ENCODE data around the gene SVOP.

The SVOP gene

GRCh38 chr12:108949976-108950375 lies 70.9 kb downstream of the SVOP start:
- TF ChIP-seq EGR1 (IDR thresholded peaks at IDR 0.05) (no peak), TAF1 (IDR thresholded peaks at IDR 0.05; ENCODE audit: low read depth) (no peak), ZBTB7A (IDR thresholded peaks at IDR 0.05; ENCODE audit: low read depth) (no peak), FOXM1 (IDR thresholded peaks at IDR 0.05; ENCODE audit: borderline replicate concordance, low read depth) (no peak), NFIC (IDR thresholded peaks at IDR 0.05) (no peak), USF1 (IDR thresholded peaks at IDR 0.05) (no peak), TEAD4 (IDR thresholded peaks at IDR 0.05) (no peak)

GRCh38 chr12:108948367-108948766 lies 72.5 kb downstream of the SVOP start:
- TF ChIP-seq FOXM1 (IDR thresholded peaks at IDR 0.05; ENCODE audit: borderline replicate concordance, low read depth) = no peak
- TF ChIP-seq EP300 (IDR thresholded peaks at IDR 0.05; ENCODE audit: borderline replicate concordance) = no peak
- no peak for TF ChIP-seq USF1 (IDR thresholded peaks at IDR 0.05)
- TF ChIP-seq ZBTB7A (IDR thresholded peaks at IDR 0.05; ENCODE audit: low read depth) = no peak
- TF ChIP-seq TAF1 (IDR thresholded peaks at IDR 0.05; ENCODE audit: low read depth) = no peak
- TF ChIP-seq NFIC (IDR thresholded peaks at IDR 0.05) = no peak
- no peak for TF ChIP-seq MAX (IDR thresholded peaks at IDR 0.05)
- TF ChIP-seq YY1 (IDR thresholded peaks at IDR 0.05; ENCODE audit: low read depth) = no peak
- TF ChIP-seq EGR1 (IDR thresholded peaks at IDR 0.05) = no peak

- TF ChIP-seq RAD21 (IDR thresholded peaks at IDR 0.05; ENCODE audit: low read depth) (no peak), USF1 (IDR thresholded peaks at IDR 0.05) (no peak), TAF1 (IDR thresholded peaks at IDR 0.05; ENCODE audit: low read depth) (no peak), CREB1 (IDR thresholded peaks at IDR 0.05; ENCODE audit: low read depth) (no peak), REST (IDR thresholded peaks at IDR 0.05; ENCODE audit: low read depth) (no peak), ZBTB7A (IDR thresholded peaks at IDR 0.05; ENCODE audit: low read depth) (no peak), TEAD4 (IDR thresholded peaks at IDR 0.05) (no peak), TCF12 (IDR thresholded peaks at IDR 0.05; ENCODE audit: low read depth) (no peak), CEBPB (IDR thresholded peaks at IDR 0.05) (no peak), MAX (IDR thresholded peaks at IDR 0.05) (no peak), YY1 (IDR thresholded peaks at IDR 0.05; ENCODE audit: low read depth) (no peak), NFIC (IDR thresholded peaks at IDR 0.05) (no peak), FOXM1 (IDR thresholded peaks at IDR 0.05; ENCODE audit: borderline replicate concordance, low read depth) (no peak), EGR1 (IDR thresholded peaks at IDR 0.05) (no peak)
These were observed 73.8 kb downstream of the SVOP start for GRCh38 chr12:108947097-108947496.

GRCh38 chr12:108940138-108940537 lies 80.7 kb downstream of the SVOP start:
- TF ChIP-seq CREB1 (IDR thresholded peaks at IDR 0.05; ENCODE audit: low read depth) (no peak), EP300 (IDR thresholded peaks at IDR 0.05; ENCODE audit: borderline replicate concordance) (no peak)

- TF ChIP-seq ZBTB7A (IDR thresholded peaks at IDR 0.05; ENCODE audit: low read depth) (no peak), TEAD4 (IDR thresholded peaks at IDR 0.05) (no peak), FOXM1 (IDR thresholded peaks at IDR 0.05; ENCODE audit: borderline replicate concordance, low read depth) (no peak), NFIC (IDR thresholded peaks at IDR 0.05) (no peak), YY1 (IDR thresholded peaks at IDR 0.05; ENCODE audit: low read depth) (0 out of 2 replicates have a peak, but pooled peaks have one; percentile 44), EP300 (IDR thresholded peaks at IDR 0.05; ENCODE audit: borderline replicate concordance) (no peak), TAF1 (IDR thresholded peaks at IDR 0.05; ENCODE audit: low read depth) (no peak), USF1 (IDR thresholded peaks at IDR 0.05) (peak; percentile 88), TCF12 (IDR thresholded peaks at IDR 0.05; ENCODE audit: low read depth) (no peak), MAX (IDR thresholded peaks at IDR 0.05) (no peak), REST (IDR thresholded peaks at IDR 0.05; ENCODE audit: low read depth) (no peak), RAD21 (IDR thresholded peaks at IDR 0.05; ENCODE audit: low read depth) (no peak)
These were observed 81.3 kb downstream of the SVOP start for GRCh38 chr12:108939594-108939993.

Measured in Ishikawa (cell line).